AG09319 (cell line): ENCODE data around the gene SPOCK2.
"Not testable (repeated sequence)": the region's sequence is repeated elsewhere in the genome, so short reads cannot be mapped to it uniquely, and the experiment has no call there.

ENCODE experiments used
- DNase-seq: peaks from one replicate; pipeline ENCODE4 v3.0.0-alpha.2; 2010; ENCODE audit warnings: low read depth; ENCODE audit errors: extremely low read depth
- TF ChIP-seq, protein P1 (sequence below): IDR thresholded peaks from 2 replicates; pipeline ENCODE4 v1.5.1; 2011; ENCODE audit warnings: low read depth, mild to moderate bottlenecking, inconsistent platforms, low read length, moderate library complexity

SPOCK2 gene, protein sequence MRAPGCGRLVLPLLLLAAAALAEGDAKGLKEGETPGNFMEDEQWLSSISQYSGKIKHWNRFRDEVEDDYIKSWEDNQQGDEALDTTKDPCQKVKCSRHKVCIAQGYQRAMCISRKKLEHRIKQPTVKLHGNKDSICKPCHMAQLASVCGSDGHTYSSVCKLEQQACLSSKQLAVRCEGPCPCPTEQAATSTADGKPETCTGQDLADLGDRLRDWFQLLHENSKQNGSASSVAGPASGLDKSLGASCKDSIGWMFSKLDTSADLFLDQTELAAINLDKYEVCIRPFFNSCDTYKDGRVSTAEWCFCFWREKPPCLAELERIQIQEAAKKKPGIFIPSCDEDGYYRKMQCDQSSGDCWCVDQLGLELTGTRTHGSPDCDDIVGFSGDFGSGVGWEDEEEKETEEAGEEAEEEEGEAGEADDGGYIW

DNA sequence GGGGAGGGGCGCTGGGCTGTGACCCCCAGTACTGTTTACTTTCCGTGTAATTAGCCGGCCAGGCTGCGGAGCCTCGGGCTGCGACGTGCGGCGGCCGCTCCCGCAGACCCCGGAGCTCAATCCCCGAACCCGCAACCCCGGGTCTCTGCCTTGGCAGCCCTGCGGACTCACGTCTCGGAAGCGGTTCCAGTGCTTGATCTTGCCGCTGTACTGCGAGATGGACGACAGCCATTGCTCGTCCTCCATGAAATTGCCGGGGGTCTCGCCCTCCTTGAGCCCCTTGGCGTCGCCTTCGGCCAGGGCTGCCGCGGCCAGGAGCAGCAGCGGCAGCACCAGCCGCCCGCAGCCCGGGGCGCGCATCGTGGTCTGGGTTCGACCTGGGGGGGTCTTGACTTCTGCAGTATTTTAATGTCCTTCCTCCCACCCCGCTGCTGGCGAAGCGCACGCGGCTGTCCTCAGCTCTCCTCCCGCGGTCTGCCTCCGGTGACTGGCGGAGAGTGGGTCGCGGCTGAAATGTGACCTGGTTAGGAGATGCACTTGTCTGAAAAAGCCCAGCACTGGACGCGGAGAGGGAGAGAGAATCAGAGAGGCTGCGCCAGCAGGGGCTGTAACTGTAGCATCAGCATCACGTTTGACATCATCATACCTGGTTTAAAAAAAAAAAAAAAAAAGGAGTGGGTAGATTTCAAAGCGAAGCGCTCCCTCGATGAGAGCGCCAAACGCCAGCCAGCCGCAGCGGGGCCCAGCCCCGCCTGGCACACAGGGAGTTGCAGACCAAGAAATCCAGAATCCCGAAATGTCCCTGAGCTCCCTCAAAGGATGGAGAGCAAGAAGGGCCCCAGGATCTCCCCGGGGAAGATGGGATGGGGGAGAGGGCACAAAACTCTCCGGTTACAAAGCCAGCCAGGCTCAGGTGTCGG, at the start of gene SPOCK2:
Gene SPOCK2 (minus strand): TSS at position 583 of the 920 bp plus-strand sequence. CDS start 223 bp downstream, at position 360.
- no peak for DNase-seq
- TF ChIP-seq, protein P1, sequence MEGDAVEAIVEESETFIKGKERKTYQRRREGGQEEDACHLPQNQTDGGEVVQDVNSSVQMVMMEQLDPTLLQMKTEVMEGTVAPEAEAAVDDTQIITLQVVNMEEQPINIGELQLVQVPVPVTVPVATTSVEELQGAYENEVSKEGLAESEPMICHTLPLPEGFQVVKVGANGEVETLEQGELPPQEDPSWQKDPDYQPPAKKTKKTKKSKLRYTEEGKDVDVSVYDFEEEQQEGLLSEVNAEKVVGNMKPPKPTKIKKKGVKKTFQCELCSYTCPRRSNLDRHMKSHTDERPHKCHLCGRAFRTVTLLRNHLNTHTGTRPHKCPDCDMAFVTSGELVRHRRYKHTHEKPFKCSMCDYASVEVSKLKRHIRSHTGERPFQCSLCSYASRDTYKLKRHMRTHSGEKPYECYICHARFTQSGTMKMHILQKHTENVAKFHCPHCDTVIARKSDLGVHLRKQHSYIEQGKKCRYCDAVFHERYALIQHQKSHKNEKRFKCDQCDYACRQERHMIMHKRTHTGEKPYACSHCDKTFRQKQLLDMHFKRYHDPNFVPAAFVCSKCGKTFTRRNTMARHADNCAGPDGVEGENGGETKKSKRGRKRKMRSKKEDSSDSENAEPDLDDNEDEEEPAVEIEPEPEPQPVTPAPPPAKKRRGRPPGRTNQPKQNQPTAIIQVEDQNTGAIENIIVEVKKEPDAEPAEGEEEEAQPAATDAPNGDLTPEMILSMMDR = no peak

DNA sequence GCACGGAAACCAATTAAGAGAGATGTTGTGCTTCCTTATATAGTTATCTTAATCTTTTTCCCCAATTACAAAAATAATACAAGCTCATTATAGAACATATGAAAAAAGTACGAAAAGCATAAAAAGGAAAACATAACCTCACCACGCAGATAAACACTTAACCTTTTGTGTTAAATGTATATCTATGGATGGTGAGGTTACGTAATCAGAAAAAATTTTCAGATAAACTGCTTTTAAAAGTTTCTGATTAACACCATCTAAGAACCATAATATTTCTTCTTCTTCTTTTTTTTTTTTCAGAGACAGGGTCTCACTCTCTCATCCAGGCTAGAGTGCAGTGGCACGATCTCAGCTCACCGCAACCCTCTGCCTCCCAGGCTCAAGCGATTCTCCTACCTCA, 49.2 kb upstream of the SPOCK2 start:
- TF ChIP-seq, protein P1 = no peak
- no peak for DNase-seq

DNA sequence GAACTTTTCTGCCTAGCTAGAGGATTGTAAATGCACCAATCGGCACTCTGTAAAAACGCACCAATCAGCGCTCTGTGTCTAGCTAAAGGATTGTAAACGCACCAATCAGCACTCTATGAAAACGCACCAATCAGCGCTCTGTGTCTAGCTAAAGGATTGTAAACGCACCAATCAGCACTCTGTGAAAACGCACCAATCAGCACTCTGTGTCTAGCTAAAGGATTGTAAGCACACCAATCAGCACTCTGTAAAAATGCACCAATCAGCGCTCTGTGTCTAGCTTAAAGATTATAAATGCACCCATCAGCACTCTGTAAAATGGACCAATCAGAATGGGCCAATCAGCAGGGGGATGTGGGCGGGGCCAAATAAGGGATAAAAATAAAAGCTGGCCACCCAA, 47.9 kb upstream of the SPOCK2 start:
- DNase-seq = not testable (repeated sequence)

DNA sequence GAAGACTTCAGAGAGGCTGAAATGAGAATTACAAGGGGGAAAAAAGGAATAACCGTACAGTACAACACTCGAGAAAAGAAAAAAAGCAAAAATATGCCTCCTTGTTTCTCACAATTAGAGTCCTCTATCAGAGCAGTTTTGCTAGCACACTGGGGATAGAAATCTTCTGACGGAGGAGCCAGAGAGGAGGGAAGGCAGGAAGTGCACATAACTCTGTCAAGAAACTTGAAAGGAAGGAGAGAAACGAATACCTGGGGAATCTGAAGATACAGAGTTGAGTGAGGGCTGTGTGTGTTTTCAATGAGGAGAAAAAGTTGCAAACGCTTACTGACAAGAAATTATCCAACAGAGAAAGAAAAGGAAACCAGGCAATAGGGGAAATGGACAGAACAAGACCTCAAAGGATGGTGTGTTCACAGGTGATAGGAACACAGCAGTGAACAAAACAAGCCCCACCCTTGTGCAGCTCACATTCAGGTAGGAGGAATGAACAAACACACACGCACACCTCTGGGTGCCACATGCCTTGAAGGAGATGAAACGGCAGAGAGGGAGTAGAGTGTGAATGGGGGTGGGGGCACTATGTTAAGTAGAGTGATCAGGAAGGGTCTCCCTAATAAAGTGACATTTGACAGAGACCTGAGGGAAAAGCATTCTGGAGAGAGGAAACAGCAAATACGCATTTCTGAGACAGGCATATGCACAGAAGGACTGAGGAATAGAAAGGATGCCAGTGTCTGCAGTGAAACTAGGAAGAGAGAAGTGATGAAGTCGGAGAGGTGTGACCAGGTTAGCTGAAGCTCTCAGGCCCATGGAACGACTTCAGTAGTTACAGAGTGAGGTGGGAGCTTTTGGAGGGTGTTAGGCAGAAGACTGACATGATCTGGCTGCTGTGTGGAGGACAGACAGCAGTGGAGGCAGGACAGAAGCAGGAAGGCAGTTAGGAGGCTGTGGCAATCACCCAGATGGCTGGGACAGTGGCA, 46.7 kb upstream of the SPOCK2 start:
- TF ChIP-seq, protein P1 = no peak
- DNase-seq = no peak

DNA sequence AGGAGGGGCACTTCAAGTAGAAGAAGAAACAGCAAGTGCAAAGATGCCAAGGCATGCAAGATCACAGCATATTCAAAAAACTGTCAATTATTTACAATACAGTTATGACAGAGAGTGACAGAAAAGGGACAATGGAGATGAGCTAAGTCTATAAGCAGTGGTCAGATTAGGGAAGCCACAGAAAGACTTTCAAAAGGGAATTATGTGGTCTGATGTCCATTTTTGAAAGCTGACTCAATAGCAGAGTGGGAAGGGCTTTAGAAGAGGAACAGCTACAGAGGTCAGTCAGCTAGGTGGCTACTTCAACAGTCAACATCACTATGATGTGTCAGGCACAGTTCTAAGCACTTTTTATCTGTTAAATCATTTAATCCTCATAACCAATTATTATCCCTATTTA, 45.2 kb upstream of the SPOCK2 start:
- TF ChIP-seq, protein P1 = no peak
- DNase-seq = no peak

DNA sequence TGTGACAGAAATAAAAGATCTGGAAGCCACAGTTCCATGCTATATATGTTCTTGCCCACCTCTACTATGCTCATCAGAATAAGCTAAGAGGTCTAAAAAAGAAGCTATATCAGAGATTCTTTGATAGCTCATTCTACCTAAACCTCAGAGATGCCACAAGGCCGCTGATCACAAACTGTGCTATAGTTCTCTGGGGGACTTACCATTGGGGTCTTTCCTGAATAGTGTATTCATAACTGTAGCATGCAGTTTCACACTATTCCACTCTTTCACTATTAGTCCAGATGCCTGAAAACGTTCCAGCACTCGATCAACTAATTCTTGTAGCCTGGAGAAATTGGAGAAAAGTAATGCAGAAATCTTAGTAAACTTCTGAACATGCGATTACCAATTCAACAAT, 44.5 kb upstream of the SPOCK2 start:
- TF ChIP-seq, protein P1 = no peak
- no peak for DNase-seq

DNA sequence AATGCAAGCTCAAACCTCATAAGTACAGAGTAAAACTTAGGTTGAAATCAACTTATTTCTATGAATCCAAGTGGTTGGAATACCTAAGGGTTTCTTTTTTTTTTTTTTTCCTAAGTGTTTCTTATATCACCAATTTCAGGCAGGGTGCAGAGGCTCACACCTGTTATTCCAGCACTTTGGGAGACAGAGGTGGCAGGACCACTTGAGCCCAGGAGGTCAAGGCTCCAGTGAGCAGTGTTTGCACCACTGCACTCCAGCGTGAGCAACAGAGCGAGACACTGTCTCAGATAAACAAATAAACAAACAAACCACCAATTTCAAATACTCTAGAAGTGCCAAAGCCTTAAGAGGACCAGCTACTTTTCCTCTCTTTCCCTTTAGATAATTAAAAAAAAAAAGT, 39.2 kb upstream of the SPOCK2 start:
- TF ChIP-seq, protein P1 = no peak
- no peak for DNase-seq
